M059J (cell line): ENCODE results near the gene PSMA6. TPM values are rescaled to one million over a fixed set of nuclear protein-coding genes. Genes with fewer than 3 reads are reported as not detected.
"Not testable (repeated sequence)": the region's sequence is repeated elsewhere in the genome, so short reads cannot be mapped to it uniquely, and the experiment has no call there.

Experiments
- DNase-seq: peaks from one replicate; pipeline ENCODE4 v3.0.0-alpha.2; 2012; ENCODE audit warnings: low read depth
- total RNA-seq: library from RNA; depleted of rRNA; stranded (reverse); fragments of >200 nt; shearing (Covaris generic); gene quantifications from 2 replicates; pipeline ENCODE4 v1.2.3, GENCODE V29; 2014

PSMA6 gene
- total RNA-seq, 1 experiment from 2014 or later = 378 TPM

- DNase-seq = no peak
Measured at GRCh38 chr14:35319509-35319908, 27.3 kb downstream of the PSMA6 start.

DNA sequence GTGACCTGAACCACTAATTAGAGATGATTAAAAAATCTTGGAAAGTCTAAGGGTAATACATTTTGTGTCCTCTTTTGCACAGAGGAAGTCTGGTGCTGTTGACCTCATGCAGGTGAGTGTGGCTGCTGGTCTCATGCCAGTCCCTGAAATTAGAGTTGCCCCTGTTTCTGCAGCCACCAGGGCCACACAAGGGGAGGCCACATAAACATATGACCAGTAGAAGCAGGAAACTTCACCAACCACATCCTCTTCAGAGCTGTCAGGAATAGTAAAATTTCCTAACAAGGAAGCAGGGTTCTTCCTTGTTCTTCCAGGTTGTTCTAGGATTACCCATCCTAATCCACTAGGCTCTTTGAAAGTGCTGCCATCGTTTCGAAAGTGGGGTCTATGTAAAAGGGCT, 28.3 kb downstream of the PSMA6 start:
- DNase-seq = peak; percentile 22

GRCh38 chr14:35326375-35326774, 34.2 kb downstream of the PSMA6 start:
- no peak for DNase-seq

DNA sequence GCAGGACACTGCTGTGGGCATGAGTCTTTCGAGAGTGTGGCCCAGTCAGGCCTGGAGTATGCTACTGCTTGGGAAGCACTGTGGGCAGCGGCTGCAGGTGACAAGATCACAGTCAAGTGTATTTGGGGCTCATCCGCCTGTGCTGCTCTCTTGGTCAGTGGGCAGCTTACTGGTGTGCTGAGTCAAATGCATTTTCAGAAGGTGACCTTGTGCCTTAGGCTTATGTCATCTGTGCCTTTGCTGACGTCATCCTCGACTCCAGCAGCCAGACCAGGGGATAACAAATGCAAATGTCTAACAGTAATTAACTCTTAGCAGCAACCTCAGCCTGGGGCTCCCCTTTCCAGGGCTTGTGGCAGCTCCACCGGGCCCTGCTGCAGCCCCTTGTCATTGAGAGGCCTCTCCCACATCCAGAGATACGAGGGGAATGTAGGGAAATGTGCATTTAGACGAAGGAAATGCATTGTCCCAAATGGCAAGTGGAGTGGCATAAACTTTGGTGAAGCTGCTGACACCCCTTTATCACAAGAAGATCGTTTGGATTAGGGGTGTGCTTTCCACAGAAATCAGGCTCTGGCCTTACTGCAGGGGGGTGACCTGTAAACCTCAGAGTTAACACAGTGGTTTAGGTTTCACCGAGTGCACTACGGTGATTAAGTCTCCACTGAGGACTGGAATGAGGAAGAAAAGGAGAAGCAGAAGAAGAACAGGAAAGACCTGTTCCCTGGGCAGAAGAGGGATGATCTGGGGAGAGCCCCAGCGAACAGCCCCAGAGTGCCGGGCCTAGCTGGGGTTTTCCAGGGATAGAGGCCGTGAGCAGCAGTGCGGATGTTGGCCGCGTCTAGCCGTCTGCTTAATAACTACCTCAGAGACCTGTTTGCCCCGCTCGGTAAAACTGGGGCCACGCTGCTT, 39.7 kb downstream of the PSMA6 start:
- peak; percentile 66 for DNase-seq

DNA sequence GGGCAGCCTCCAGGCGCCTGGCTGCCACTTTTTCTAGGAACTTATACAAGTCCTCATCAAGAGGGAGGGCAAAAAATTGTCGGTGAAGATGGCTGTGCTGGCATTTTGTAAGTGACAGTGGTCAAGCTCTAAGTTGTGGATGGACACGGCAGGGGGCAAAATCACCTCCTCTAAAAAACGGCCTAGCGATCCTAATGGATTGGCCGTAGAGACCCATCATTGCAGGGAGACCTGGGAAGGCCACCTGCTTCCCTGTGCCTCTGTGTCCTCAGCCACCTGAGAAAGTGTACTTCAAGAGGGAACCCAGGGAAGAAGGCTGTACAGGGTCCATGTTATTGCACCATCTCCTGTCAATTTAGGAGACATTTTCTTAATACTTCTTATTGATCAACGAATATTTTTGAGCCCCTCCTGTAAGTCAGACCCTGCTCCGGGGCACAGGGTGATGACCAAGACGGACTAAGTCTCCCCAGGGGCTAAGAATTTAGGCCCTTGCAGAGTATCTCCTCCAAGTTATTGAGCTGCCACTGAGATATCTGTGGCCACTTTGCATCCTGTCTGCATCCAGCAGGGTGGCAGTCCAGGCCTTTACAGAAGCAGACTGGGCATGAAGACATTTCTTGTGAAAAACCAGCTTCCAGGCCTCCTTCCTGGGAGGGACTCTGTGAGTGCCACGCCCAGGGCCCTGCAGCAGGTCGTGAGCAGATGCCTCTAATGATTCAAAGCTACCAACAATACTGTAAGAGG, 40.5 kb downstream of the PSMA6 start:
- DNase-seq = peak; percentile 37

GRCh38 chr14:35333264-35333730, 41.1 kb downstream of the PSMA6 start:
- DNase-seq = no peak

DNA sequence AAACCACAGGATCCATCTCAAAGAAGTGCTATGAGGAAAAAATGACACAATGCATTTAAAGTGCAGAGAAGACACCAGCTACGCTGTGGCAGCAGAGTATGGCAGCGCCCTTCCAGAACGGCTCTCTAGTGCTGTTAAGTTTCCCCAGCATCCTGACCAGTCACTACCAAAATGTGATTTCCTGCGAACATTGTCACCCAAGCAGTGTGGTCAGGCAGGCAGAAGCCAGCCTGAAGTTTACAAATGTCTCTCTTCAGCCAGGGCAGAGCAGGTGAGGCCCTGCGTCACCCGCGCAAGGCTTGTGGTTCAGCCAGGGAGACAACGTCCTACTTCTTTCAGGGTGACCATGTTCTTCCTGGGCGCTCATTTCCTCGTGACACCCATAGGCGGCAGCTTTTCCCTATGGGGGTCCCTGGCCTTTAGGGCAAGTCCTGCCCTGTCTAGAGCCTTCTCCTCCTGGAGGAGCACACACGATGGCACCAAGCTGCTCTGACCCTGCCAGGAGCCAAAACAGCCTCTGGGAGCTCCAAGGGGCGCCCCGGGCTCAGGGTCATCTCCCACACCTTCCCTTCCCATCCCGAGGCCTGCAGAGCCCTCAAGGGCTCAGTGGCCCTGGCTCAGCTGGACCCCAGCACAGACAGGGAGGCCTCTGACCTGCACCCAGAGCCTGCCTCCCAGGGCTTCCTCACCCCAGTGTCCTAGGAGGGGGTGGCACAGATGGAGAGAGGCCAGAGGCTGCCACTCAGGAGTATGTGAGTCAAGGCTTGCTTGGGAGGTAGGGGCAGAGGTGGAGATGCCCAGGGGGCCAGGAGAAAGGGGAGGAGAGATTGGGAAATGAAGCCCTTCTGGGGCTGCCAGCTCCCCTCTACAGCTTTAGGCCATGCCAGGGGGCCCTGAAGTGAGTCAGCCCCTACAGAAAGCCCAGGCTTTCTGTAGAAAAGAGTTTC, 41.9 kb downstream of the PSMA6 start:
- peak; percentile 34 for DNase-seq

DNA sequence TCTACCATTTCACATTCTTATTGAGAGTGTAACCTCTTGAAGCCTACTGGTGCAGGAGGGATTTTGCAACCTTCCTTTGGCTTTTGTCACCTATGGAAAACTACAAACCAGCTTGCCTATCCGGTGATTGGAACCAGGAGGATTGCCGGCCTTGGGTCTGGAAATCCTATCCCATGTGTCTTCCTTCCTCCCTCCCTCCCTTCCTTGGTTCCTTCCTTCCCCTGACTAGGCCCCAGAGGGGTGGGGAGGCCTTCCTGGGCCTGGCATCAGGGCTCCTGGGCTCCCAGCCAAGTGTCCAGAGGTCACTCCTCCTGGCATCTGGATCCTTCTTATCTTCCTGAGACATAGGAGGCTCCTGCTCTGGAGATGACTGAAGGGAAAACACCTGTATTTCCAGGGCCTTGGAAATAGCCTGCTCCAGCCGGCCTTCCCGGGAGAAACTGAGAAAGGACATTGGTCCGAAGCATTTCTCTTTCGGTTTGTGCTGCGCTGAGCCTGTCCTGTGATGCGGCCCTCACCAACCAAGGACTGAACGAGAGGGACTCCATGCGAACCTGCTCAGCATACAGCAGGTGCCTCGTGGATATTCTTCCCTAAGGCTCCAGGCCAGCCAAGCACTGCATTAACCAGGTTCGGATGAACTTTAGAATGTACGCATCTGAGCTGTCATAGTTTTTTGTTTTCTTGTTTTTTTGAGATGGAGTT, 43.4 kb downstream of the PSMA6 start:
- peak; percentile 61 for DNase-seq

DNA sequence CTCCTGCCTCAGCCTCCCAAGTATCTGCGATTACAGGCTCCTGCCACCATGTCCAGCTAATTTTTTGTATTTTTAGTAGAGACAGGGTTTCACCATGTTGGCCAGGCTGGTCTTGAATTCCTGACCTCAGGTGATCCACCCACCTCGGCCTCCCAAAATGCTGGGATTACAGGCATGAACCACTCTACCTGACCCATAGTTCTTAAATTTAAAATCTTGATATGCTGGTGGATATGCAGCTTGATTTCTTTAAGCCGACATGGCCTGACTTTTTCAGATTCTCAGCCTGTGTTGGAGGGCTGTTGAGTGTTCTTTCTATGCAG, 44.0 kb downstream of the PSMA6 start:
- DNase-seq = not testable (repeated sequence)

GRCh38 chr14:35336494-35337268, 44.5 kb downstream of the PSMA6 start:
- DNase-seq = peak; percentile 75

DNA sequence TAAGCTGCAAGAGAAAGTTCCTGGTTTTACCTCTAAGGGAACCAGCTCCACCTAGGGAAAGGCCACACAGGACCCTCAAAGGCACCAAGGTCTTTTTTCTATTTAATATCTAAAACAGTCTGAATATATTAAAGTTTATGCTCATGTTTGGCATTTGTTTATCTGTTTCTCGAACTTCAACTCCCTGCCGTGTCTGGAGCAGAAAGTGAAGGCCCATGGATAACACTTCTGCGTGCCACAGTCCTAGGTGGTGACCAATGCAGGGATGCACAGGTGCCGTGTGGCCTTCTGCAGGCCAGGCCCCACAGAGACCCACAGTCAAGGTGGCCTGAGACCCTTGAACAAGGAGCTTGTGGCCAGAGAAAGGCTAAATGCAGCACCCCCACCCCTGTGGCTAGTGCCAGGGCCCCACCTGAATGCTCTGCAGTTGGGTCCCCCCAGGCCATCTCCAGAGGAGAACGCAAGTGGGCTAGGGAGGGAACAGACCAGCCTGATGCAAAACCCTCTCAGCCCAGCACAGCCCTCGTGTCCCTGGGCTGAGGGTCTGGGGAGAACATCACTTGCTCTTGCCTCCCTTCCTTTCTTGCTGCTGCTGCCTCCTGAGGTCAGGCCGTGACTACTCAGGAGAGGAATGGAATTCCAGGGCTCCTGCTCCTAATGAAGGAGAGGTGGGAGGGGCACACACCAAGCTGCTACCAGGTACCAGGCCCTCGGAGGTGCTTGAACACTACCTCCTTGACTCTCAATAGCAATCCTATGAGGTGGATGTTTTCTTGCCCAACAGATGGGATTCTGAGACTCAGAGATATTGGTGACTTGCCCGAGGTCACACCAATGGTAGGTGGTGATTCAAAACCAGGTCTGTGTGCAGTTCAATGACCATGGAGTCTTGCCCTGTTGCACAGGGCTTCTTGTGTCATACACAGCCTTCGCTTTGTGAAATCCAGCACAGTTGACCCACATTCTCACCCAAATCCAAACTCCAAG, 45.4 kb downstream of the PSMA6 start:
- no peak for DNase-seq

DNA sequence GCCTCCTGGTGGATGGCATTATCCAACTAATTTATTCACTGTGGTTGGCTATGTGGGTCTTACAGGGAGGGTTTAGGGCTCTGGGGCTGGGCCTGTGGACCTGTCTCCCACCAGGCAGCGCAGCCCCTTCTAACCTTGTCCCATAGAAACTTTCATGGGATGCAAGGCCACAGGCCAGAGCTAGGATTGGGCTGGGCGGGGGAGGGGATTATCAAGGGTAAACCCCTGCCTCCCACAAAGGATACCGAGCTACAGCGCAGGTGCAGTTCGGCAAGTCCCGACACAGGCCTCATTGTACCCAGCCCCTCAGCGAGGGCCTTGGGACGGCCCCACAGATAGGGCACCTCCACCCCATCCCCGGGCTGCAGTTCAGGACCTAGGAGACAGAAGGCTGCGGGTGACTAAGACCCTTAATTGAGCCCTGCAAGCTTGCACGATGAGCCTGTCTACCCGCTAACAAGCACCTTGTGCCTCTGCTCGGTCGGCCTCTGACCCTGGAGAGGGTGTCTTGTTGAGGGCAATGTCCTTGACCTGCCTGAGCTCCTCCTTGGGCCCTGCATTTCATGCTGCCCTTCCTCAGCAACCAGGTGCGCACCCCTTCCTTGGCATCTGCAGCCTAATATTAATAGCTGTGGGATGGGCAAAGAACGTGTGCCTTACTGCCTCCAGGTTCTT, 46.7 kb downstream of the PSMA6 start:
- no peak for DNase-seq

DNA sequence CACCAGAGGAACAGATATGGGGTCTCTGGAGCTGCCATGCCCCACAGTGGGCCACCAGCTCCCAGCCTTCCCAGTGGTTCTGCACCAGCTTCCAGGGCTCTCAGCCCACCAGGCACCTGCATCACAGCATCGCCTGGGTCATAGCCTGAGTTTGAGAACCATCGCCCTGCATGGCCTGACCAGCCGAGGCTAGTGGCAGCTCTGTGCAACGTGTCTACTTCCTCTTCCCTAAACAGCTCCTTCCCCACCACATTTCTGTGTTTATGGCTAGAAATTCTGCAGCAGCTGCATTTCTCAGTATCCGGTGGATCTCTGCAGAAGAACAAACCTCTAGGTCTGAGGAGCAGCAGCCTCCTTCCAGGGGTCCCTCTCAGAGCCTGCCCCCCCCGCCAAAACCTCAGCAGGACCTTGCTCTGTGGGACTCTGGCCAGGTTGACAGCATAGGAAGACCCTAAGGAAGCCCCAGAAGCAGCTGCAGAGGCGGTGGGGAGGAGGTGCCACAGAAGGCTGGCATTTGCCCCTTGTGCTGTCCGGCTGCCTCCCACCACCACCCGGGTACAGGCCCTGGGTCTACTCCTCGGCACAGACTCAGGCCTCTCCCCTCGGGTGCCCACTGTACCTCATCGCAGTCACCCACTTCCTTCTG, 47.7 kb downstream of the PSMA6 start:
- no peak for DNase-seq

DNA sequence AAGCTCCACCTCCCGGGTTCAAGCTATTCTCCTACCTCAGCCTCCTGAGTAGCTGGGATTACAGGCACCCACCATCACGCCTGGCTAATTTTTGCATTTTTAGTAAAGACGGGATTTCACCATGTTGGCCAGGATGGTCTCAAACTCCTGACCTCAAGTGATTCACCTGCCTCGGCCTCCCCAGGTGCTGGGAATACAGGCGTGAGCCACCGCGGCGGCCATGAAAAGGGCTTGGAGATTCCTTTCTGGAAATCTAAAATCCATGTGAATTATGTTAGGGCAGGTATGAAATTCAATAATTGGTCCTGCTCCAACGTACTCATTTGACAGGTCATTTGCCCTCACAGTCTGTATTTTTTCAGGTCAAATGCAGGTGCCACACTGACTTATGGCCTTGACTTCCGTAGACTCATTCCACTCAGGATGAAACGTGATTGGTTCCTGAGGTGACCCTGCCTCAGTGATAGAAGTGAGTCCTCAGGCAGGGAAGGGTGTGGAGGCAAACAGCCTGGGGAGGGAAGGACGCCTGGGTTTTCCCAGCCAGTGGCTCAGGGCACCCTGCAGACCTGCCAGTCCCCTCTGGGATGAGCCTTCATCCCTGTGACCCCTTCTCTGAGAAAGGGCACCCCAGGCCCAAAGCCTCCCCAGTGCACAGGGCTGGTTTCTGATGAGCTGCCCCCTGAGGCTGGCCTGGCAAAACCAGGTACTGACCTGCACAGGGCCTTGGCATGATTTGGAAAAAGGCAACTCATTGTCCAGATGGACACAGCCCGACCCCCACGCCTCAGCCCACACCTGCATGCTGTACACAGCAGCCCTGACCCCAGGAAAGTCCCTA, 48.7 kb downstream of the PSMA6 start:
- no peak for DNase-seq

DNA sequence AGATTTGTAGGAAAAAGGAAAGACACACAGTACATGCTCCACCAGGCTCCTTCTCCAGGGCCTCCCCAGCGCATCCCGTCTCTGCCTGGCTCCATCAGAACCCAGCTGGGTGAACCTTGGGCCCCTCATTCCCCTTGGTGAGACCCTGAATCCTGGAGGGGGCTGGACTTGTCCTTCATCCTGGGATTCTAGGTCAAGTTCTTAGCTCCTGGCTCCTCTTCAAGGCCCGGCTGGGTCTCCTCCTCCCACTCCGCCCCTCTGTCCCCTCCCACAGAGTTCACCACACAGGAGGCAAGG, 49.2 kb downstream of the PSMA6 start:
- DNase-seq = no peak

DNA sequence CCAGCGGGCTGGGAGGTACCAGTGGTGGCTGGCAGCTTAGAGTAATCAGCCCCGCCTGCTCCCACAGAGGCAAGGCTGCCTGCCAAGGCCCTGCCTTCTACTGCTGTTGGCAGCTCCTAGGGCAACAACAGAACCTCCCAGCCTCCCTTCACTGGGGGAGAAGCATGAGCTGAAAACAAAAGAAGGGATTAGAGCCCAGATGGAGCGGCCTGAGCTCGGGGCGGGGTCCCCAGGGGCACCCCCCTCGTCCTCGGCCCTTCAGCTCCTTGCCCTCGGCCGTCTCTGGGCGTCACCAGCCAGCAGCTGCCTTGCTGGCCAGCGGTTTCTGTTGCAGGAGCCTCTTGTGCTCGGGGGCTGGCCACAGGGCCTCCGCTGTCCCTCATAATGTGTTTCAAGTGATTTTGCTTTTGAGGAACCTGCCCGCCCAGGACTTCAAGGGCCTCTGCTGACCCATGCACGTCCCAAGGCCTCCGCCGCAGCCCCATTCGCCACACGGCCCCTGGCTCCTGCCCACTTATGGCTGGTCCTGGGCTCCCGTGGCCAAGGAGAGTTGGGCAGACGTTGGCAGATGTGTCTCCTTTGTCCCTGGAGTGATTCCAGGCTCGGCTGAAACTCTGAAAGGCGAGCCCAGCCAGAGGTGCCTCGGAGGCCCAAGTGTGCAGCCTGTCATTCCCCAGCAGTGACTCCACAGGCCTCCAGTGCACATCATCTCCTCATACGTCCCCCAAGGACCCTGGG, 49.7 kb downstream of the PSMA6 start:
- peak; percentile 96 for DNase-seq
